C4-2B (cell line): ENCODE measurements around the gene TRMT112.

Experiments used
- ZFX ChIP-seq: fragments of 450-650 bp; IDR thresholded peaks from 2 replicates; pipeline ENCODE4 v1.6.1; 2017
- TF ChIP-seq, protein P1 (sequence below): fragments of 450-650 bp; conservative IDR thresholded peaks from 2 replicates; pipeline ENCODE4 v1.5.1; 2017; ENCODE audit warnings: mild to moderate bottlenecking

DNA sequence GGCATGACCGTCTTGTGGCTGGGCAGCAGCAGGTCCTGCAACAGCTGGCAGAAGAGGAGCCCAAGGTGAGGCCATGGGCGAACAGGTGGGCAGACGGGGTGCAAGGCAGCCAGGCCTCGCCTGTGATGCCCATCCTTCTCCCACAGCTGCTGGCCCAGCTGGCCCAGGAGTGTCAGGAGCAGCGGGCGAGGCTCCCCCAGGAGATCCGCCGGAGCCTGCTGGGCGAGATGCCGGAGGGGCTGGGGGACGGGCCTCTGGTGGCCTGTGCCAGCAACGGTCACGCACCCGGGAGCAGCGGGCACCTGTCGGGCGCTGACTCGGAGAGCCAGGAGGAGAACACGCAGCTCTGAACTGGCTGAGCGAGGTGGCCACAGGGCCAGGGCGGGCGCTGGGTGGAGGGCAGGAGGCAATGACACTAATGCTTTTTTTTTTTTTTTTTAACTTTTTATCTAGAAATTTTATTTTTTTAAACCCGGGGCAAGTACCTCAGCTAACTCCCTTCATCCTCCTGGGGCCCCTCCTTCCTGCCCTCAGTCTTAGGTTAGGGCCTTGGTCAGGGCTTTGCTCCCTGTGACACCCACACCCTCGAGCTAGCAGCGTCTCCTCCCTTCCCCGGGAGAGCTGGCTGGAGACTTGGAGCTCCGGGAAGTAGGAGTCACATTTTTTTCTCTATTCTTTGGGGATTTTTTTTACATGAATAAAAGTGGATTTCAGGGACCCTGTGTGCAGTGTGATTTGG is 50.0 kb downstream of the TRMT112 start:
- TF ChIP-seq, protein P1, sequence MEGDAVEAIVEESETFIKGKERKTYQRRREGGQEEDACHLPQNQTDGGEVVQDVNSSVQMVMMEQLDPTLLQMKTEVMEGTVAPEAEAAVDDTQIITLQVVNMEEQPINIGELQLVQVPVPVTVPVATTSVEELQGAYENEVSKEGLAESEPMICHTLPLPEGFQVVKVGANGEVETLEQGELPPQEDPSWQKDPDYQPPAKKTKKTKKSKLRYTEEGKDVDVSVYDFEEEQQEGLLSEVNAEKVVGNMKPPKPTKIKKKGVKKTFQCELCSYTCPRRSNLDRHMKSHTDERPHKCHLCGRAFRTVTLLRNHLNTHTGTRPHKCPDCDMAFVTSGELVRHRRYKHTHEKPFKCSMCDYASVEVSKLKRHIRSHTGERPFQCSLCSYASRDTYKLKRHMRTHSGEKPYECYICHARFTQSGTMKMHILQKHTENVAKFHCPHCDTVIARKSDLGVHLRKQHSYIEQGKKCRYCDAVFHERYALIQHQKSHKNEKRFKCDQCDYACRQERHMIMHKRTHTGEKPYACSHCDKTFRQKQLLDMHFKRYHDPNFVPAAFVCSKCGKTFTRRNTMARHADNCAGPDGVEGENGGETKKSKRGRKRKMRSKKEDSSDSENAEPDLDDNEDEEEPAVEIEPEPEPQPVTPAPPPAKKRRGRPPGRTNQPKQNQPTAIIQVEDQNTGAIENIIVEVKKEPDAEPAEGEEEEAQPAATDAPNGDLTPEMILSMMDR, result no peak
- TF ChIP-seq ZFX, result no peak
